Right ventricle myocardium inferior (tissue), 1 donor: ENCODE measurements around the gene THAP10. TPM values are rescaled to one million over a fixed set of nuclear protein-coding genes. Genes with fewer than 3 reads are reported as not detected.

ENCODE experiments used
- ATAC-seq: fragments of 200-7000 bp; cut with Tn5 transposase; one replicate; pipeline ENCODE4 v1.9.1; 2020; ENCODE audit warnings: mild to moderate bottlenecking, moderate library complexity
- DNase-seq: peaks from one replicate; pipeline ENCODE4 v3.0.0; 2021; ENCODE audit errors: missing footprints
- intact Hi-C: fragments of 100-400 bp; cut with DNase I; formaldehyde crosslinking; loops from one replicate; pipeline ENCODE4 v1.11.0; 2022
- total RNA-seq: library from RNA; stranded (reverse); fragmentation: NEBNext Ultra II Directional; extraction: Animal tissue kit (Norgen Biotek cat#: 25700); gene quantifications from one replicate; pipeline ENCODE4 v1.2.1, GENCODE V29; 2021
- donor health status: DM: no; HTN: yes; CAD: no; lungs with severe emphysema.

Gene THAP10
- total RNA-seq, 1 donor from 2014 or later: 3.7 TPM

DNA sequence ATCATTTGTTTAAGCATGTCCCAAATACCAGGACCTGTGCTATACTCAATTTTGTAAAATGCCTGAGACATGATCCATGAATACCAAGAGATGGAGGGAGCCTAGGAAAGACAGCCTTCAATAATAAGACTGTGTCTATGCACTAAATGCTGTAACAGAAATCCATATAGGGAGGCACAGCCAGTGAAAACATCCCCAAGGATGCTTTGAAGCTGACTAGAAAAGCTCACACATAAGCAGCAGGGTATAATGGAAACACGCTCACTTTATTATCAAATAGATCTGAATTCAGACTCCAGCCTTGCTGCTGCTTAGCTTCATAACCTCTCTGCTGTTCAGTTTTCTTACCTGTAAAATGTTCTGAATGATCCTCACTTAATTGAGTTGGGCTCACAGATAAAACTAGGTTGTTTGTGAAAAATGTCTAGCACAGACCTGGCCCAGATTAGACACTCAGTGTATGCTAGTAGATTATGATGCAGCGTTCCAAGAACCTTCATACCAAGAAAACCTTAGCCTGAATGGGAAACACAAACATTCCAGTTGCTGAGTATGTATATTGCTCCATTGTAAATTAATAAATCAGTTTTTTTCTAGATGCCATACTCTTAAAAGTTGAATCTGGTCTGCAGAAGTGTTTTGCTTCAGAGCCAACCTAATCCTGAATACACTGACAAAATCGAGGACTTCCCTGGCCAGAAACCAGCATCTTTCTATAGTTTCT is 34.5 kb downstream of the THAP10 start:
- intact Hi-C loops: no loop called here
- DNase-seq (no peak), ATAC-seq (no peak)

DNA sequence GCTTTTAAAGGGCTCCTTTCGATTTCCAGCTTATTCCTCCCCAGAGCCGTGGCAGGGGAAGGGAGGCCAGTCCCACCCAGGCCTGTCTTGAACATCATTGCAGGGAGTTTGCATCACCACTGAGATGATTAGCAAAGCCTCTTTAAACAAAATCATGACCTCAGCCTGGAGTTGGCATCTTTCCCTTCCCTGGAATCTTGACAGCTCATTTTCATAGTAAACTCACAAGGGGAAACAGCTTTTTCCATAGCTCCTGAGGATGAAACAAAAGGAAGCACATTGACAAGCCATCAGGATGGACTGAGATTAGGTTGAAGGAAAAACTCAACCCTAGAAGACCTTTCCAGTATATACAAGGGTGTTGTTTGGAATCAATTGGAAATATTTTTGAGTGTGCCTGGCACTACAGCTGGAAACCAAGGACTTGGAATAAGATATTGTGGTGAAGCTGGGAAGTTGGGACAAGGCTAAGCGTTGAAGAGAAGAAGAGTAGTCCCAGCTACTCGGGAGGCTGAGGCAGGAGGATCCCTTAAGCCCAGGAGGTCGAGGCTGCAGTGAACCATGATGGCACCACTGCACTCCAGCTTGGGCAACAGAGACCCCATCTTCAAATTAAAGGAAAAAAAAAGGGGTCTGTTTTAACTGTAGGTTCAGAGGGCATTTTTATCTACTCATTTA is 35.2 kb downstream of the THAP10 start:
- DNase-seq (peak; percentile 79), ATAC-seq (peak; percentile 81)
- intact Hi-C loops: no loop called here

DNA sequence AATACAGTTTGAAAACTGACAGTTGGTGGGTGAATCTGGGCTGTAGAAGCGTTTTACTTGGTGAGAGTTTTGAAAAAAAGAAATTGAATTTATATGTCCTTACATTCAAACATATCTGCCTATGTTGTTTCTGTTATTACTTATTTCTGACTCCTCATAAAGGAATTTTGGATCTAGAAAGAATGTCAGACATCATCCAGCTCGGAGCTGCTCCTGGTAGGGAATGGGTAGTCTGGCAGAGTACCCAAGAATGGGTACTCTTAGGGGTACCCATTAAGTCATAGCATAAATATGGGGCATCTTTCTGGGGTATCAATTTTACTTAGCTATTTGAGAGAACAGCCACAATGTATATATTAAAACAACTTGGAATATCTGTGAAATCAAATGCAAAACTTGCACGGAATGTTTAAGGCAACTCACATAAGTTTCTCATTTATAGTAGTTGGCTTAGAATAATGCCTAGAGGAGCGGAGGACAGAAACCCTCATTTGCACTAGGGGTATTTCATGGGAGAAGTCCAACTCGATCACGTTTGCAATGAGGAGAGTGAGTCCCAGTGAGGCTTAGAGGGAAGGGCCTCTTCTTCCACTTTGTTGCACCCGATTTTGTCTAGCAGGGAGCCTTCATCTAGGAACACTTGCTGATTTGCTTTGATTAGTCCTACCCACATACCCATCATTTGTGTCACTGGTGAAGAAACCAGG is 35.9 kb downstream of the THAP10 start:
- no peak for ATAC-seq
- intact Hi-C loops: no loop called here

DNA sequence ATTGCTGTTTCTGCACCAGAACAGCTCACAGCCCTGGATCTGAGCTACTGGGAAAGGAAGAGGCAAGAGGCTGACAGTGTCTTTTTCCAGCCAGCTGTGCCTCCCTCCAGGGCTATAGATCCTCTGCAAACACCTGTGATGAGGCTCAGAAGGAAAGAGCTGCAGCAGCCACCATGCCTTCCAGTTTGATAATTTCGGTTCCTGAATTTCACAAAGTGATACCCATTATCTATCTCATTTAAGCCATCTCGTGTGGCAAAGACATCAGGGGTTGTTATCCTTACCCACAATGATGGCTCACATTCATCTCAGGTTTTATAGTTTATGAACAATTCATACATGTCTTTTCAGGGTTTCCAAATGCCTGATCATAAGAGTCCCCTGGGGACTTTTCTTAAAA is 36.5 kb downstream of the THAP10 start:
- no peak for ATAC-seq
- intact Hi-C loops: no loop called here
- no peak for DNase-seq

More for the DNA sequence above, 35.9 kb downstream of the THAP10 start:
- DNase-seq: no peak

DNA sequence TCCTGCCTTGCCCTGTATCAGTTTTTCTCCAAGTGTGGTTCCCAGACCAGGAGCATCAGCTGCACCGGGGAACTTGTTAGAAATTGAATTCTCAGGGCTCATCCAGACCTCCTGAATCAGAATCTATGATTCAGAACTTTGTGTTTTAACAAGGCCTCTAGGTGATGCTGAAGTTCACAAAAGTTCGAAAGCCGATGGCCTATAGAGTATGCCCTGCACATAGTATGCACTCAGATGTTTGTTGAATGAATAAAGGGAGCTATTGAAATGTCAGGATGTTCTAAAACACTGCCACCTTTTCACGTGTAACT is 37.6 kb downstream of the THAP10 start:
- intact Hi-C loops: no loop called here
- DNase-seq (no peak), ATAC-seq (no peak)

DNA sequence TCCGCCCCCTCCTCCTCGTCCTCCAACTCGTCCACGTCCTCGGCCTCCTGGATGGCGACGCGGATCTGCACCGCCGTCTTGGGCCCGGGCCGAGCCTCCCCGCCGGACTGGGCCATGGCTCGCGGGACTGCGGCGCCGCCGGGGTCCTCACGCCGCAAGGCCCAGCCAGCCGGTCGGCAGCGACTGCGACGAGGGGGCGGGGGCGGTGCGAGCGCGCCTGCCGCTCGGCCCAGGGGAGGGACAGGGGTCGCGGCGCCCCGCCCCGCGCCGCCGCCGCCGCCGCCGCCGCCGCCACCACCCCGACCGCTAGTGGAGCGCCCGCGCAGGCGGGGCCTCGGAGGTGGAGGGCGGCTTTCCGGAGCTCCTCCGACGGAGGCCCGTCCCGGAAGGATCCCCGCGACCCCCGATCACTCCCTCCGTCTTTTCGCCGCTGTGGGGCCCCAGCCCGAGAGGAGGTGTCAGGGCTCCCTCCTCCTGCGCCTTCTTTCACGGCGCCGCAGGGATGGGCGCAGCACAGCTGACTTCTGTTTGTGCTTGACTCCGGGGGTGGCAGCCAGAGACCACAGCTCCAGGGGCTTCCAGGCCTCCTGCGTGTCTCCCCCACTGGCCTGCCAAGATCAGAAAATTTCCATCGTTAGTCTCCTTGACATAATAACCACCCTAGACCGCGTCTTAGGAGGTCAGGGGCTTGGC is 38.1 kb downstream of the THAP10 start, which contains the start of gene LARP6:
Gene LARP6 (minus strand): TSS at position 185 of the 693 bp plus-strand sequence. CDS start 69 bp downstream, at position 116.
- ATAC-seq (peak; percentile 72), DNase-seq (peak; percentile 70)
- intact Hi-C loops: loop anchor here (2.0 kb wide), 1 partner anchor 19 kb away; no protein-coding TSS in a partner anchor

DNA sequence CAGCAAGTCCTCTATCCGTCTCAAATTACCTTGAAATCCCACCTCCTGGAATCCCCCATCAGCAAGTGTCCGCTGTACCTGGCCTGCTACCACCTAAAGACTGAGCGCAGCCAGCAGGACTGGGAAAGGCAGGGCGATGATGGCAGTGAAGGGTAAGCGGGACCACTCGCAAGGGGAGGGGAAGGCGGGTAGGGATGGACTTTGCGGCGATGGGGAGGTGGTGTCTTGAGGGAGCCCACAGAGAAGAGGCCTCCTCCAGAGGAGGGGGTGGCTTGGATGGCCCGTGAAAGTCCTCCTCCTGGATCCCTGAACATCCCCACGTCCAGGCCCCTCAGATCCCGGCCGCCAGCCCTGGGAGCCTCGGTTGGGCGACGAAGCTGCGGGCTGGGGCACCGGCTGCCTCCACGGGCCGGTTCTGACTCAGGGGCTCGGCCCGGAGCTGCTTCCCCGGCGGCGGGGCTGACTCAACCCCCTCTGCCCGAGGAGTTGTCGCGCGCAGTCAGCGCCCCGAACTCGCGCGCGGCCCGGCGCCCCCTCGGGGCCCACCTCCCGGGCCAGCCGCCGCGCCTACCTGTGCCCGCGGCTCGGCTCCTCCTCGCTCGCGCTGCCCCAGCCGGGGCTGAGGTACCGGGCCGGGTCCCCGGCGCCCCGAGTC is 38.8 kb downstream of the THAP10 start:
- DNase-seq (no peak), ATAC-seq (peak; percentile 22)
- intact Hi-C loops: loop anchor here (2.0 kb wide), 1 partner anchor 19 kb away; no protein-coding TSS in a partner anchor

DNA sequence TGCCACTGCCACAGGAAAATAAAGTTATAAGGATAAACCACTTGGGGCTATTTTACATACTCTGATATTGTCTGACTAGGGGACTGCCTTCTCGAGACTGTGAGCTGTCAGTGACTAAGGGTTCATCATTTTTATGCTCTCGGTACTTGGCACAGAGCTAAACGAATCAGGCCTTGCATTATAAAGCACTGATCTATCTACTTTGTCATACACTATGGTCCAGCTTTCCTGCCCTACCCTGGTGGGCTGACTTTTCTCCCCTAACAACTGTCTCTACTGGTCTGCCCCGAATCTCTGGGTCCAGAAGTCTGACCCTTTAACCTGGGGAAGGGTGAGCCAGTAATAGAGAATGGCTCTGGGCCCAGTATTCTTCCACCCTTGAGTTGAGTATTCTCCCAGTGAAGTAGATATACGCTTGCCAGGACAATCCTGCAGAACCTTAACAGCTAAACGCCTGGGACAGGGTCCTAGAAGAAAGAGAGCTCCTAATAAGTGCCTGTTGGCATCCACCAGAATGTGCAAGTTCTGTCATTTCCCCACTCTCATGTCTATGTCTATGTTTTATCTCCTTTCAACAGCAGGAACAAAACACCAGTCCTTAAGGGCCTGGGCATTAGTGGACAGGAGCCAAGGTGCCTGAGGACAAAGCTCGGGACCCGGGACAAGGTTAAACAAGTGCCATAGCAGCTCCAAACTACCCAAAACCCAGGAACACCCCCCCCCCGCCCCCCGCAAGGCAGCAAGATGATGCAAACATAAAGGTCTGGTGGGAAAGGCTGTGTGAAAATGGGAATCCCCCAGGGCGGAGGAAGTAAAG is 39.5 kb downstream of the THAP10 start:
- ATAC-seq (peak; percentile 39), DNase-seq (no peak)
- intact Hi-C loops: loop anchor here (2.0 kb wide), 1 partner anchor 18 kb away; no protein-coding TSS in a partner anchor

DNA sequence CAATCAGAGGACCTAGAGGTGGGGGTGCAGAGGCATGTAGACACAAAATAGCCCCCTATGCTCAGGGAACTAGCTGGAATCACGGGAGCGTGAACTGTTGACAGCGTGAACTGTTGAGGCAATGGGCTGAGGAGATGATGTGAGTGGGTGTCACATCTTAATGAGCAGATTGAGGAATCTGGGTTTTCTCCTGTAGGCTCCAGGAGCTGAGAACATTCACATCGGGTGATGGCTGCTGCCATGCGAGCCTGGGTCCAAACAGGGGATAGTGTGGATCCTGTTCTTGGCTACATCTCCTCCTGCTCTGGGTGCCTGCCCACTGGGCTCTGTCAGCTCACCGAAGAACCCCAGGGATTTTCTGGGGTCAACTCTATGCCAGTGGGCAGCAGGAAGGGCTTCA is 40.3 kb downstream of the THAP10 start:
- intact Hi-C loops: loop anchor here (2.0 kb wide), 1 partner anchor 17 kb away; no protein-coding TSS in a partner anchor
- ATAC-seq: no peak
- DNase-seq: no peak

DNA sequence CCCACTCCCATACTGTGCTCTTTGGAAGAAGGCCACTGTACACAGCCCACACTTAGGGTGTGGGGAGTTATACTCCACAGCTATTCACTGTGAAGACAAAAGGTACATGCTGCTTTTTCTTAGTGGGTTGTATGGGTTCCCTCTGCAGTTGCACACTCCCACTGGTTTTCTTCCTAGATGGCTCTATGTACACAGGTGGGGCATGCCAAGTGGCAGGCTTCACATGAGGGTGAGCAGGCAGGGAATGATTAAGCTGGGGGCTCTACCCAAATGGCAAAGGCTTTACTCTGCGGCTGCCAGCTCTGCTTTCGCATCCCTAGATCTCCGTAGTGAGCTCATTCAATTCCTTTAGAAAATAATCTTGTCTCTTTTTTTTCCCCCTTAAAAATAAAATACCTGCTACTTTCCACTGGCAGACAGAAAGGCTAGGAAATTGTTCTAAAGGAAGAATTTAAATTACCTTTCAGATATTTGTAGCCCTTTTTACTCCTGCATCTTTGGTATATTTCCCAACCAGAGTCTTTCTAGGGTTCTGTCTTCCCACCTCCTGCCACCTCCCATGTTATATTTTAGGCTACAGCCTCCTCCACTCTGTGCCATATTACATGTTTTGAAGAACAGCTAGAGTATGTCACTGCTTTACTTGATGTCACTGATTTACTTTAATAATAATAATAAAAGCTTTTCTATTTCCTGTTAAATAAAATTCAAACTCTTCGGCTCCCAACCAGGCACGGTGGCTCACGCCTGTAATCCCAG is 46.5 kb downstream of the THAP10 start:
- intact Hi-C loops: no loop called here
- DNase-seq (no peak), ATAC-seq (no peak)

DNA sequence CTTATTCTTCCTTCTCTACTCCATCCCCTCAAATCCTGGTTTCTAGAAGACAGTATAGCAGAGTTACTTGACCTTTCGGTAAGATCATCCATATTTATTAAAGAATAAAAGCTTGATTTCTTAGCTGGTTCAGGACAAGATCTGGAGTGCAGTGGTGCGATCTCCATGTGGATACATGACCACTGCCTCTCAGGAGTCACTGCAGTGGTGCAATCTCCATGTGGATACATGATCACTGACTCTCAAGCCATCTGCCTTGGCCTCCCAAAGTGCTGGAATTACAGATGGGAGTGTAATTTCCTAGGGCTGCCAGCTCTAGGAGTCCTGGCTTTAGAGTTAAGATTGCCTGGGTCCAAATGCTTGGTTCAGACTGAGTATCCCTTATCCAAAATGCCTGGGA is 54.8 kb downstream of the THAP10 start:
- intact Hi-C loops: no loop called here
- no peak for DNase-seq
- ATAC-seq: no peak

DNA sequence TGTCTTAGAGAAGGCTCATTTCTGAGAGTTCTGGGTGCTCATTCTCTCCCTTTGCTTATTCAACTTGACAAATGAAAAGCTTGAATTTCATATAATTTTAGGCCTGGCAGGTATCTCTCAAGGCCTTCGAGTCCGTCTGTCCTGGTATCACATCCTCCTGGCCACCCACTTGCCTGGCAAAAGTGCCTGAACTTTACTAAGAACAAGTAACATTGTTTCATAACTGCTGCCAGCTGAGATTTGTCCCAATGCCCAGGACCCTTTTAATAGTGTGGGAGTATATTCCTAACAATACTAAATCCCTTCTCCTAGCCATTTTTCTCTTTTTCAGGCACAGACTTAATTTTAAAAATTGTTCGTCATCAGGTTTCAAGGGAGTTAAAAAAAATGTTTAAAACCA is 56.4 kb downstream of the THAP10 start:
- no peak for ATAC-seq

DNA sequence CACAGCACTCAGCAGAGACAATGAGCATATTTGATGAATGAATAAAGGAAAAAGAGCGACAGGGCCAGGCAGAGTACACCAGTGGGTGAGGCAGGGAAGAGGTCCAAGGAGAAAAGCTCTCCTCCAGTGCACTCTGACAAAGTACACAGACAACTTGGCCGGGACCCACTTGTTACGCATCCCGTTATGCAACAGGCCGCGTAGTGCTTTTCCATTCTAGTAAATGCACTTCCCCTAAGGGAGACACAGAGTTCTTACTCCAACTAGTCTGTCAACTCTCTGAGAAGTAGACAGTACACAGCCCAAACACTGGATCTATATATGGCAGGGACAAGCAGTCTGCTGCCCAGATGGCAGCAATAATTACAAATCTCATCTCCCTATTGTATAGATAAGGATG is 56.8 kb downstream of the THAP10 start:
- intact Hi-C loops: loop anchor here (2.0 kb wide), 1 partner anchor 17 kb away; no protein-coding TSS in a partner anchor
- DNase-seq (peak; percentile 91), ATAC-seq (peak; percentile 94)

More for the DNA sequence above, 56.4 kb downstream of the THAP10 start:
- no peak for DNase-seq
- intact Hi-C loops: loop anchor here (2.0 kb wide), 1 partner anchor 17 kb away; no protein-coding TSS in a partner anchor

DNA sequence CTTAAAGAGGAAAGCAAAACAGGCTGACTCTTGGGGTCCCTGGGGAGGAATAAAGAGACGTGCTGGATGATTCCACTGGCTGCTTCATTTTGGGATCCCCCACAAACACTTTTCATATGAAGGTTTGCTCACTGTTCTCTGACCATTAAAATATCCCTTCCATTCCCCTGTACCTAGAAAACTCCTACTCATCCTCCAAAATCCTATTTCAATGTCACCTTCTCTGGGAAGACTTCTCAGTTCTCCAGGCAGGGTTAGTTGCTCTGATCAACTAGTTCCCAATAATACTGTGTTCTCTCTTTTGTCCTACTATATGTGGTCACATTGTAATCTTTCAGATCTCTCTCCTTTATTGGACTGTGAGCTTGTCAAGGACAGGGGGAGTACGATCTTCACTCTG is 57.2 kb downstream of the THAP10 start:
- DNase-seq (no peak), ATAC-seq (no peak)
- intact Hi-C loops: loop anchor here (2.0 kb wide), 1 partner anchor 18 kb away; no protein-coding TSS in a partner anchor

DNA sequence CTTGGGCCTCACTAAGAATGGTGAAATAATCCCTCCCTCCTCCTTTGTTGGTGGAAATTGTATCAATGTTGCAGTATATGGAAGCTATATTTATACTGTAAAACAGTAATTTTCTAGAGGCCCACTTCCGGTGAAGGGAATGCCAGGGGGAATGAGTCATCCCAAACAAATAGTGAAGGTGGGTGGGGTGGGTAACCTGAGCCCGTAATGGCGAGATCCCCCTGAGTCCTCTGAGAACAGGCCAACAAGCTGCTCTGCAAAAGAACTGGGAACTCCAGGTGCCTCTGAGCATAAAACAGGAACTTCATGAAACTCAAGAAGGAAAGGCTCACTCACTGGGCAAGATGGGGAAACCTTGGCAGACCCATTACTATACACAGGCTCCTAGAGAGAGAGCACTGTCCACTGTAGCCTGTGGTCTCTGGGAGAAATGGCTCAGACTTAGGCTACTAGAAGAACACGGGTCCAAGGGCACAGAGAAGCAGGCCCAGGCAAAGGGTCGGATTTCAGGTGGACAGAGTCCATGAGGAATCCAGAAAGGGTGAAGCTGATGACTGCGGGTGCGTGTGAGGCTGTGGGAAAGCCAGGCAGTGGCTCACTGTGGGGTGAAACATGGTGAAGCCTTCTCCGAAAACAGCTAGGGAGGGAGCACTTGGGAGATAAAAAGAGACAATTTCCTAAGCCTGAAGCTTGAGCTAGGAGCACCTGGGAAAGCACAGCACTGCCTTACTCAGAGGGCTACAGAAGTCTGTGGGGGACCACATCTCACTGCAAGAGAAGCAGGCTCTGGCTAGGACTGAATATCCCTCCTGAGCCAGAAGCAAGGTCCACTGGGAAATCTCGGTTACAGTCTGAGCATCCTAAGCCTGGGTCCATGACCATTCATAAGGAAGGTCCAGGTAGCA is 58.1 kb downstream of the THAP10 start:
- ATAC-seq: no peak
- DNase-seq: no peak
- intact Hi-C loops: loop anchor here (2.0 kb wide), 1 partner anchor 19 kb away; no protein-coding TSS in a partner anchor

DNA sequence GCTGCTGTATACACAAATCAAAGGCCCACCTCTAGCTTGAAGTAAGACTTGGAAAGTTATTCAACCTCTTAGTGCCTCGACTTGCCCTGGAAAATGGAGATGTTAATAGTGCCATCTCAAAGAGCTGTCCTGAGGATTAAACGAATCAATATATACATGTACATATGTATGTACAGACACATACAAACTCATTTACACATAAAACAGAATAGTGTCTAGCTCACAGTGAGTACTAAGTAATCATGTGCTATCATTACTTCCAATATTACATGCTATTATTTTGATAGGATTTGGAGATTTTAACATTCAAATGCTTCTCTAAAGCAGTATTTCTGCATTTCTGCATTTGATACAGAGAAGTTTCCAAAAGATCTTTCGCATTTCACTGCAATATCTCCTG is 58.8 kb downstream of the THAP10 start:
- intact Hi-C loops: no loop called here
- no peak for DNase-seq
- ATAC-seq: no peak
